Loucy (cell line): ENCODE results near the gene NFATC2IP.

Source experiments
- CTCF ChIP-seq: fragments of 200-600 bp; sonication (generic); conservative IDR thresholded peaks from 2 replicates; pipeline ENCODE4 v1.5.1; 2014; ENCODE audit warnings: mild to moderate bottlenecking, antibody characterized with exemption, low read length
- EZH2phosphoT487 ChIP-seq: fragments of 200-600 bp; IDR thresholded peaks from 2 replicates; pipeline ENCODE4 v1.6.1; 2018; ENCODE audit warnings: antibody characterized with exemption, mild to moderate bottlenecking, moderate library complexity, borderline replicate concordance

- no peak for TF ChIP-seq CTCF
- no peak for TF ChIP-seq EZH2phosphoT487
These were observed 38.6 kb downstream of the NFATC2IP start for GRCh38 chr16:28989363-28989762.
